H1 (cell line): ENCODE data around the gene NR3C2. TPM values are rescaled to one million over a fixed set of nuclear protein-coding genes. Genes with fewer than 3 reads are reported as not detected.

Experiments used
- CREB1 ChIP-seq: IDR thresholded peaks from 2 replicates; pipeline ENCODE4 v1.6.1; 2012; ENCODE audit warnings: inconsistent platforms
- NRF1 ChIP-seq: IDR thresholded peaks from 2 replicates; pipeline ENCODE4 v1.6.1; 2011; ENCODE audit warnings: mild to moderate bottlenecking, low read depth, low read length, improper control_type of control experiment
- TAF1 ChIP-seq: IDR thresholded peaks from 2 replicates; pipeline ENCODE4 v1.6.1; 2011; ENCODE audit warnings: mild to moderate bottlenecking, low read depth, low read length
- polyA plus RNA-seq, 7 experiments: library from polyadenylated mRNA; depleted of rRNA in 3 of 7; stranded (reverse) in 5 of 7; unstranded in 2 of 7; fragments of >200 nt in 5 of 7; fragments of 200-250 nt in 2 of 7; gene quantifications; 1 replicate in 5 of 7; 2 replicates in 1 of 7; 4 replicates in 1 of 7; pipeline versions ENCODE4 v1.2.1 to v1.2.3, GENCODE V29; 2011 to 2013; ENCODE audit warnings: missing spikeins in 2 of 7, mixed read lengths in 2 of 7
- total RNA-seq: library from RNA; stranded (reverse); fragmentation: NEBNext Ultra II Directional; extraction: Animal tissue kit (Norgen Biotek cat#: 25700); gene quantifications from 2 replicates; pipeline ENCODE4 v1.2.1, GENCODE V29; 2021

NR3C2 gene
- total and polyA plus RNA-seq, 2 of the 8 experiments (the other 6 are each of a cell fraction or from before 2014, with no cell fraction given), result 0.80 to 3.9 TPM

GRCh38 chr4:148061795-148062194, 380.4 kb downstream of the NR3C2 start (continued):
- TF ChIP-seq CREB1 (no peak), NRF1 (no peak), TAF1 (no peak)
